H1 (cell line): ENCODE measurements around the gene SH2D2A. TPM values are rescaled to one million over a fixed set of nuclear protein-coding genes. Genes with fewer than 3 reads are reported as not detected.

ENCODE experiments used
- CTCF ChIA-PET: fragments of 300-600 bp; sonication (Branson Sonifier 250); formaldehyde crosslinking; loops from one replicate; lab custom pipeline; 2021; ENCODE audit not compliant: partially characterized antibody; lab: Charles Lee
- POLR2A ChIA-PET: fragments of 300-600 bp; sonication (Branson Sonifier 250); formaldehyde crosslinking; loops from one replicate; lab custom pipeline; 2021; ENCODE audit warnings: inconsistent platforms; ENCODE audit not compliant: partially characterized antibody; lab: Charles Lee
- DNase-seq, 2 experiments: peaks; one replicate each; pipeline versions ENCODE4 v3.0.0 to v3.0.0-alpha.2; 2010 to 2022; ENCODE audit warnings: low spot score in 2 of 2, low read depth in 1 of 2, mixed read lengths in 1 of 2
- FAIRE-seq: peaks from 2 replicates; lab custom pipeline; 2011; peaks lifted over from hg19 to GRCh38; lab: Jason Lieb, UNC
- H2AFZ ChIP-seq: 2 replicates; pipeline ENCODE4 v1.8.1; 2012; ENCODE audit warnings: low read length, inconsistent platforms
- H2AK5ac ChIP-seq: 2 replicates; pipeline ENCODE4 v1.6.1; 2013; ENCODE audit warnings: low read depth, low read length
- H2BK120ac ChIP-seq: replicated peaks from 2 replicates; pipeline ENCODE3; 2013; ENCODE audit warnings: low read depth, low read length, inconsistent platforms
- H2BK12ac ChIP-seq: 2 replicates; pipeline ENCODE4 v1.6.1; 2013; ENCODE audit warnings: low read depth, low read length
- H2BK15ac ChIP-seq: 2 replicates; pipeline ENCODE4 v1.6.1; 2013; ENCODE audit warnings: low read length
- H2BK20ac ChIP-seq: 2 replicates; pipeline ENCODE4 v1.6.1; 2013; ENCODE audit warnings: low read length
- H2BK5ac ChIP-seq: 2 replicates; pipeline ENCODE4 v1.6.1; 2013; ENCODE audit warnings: low read depth, low read length
- H3K14ac ChIP-seq: 2 replicates; pipeline ENCODE4 v1.6.1; 2013; ENCODE audit warnings: inconsistent platforms; ENCODE audit not compliant: insufficient read length
- H3K18ac ChIP-seq: 2 replicates; pipeline ENCODE4 v1.6.1; 2013; ENCODE audit warnings: low read length; ENCODE audit errors: extremely low read depth
- H3K23ac ChIP-seq: 2 replicates; pipeline ENCODE4 v1.6.1; 2013; ENCODE audit warnings: inconsistent platforms; ENCODE audit not compliant: insufficient read length
- H3K23me2 ChIP-seq: 2 replicates; pipeline ENCODE4 v1.6.1; 2013; ENCODE audit warnings: low read depth, low read length
- H3K27ac ChIP-seq: 2 replicates; pipeline ENCODE4 v1.6.1; 2011; ENCODE audit warnings: low read depth, low read length, inconsistent platforms
- H3K27me3 ChIP-seq, 4 experiments: replicated peaks in 1 of 4; 1 replicate in 1 of 4; 2 replicates in 3 of 4; pipeline versions ENCODE4 v1.6.1 to v1.8.1; 2011 to 2013; ENCODE audit warnings: low read length in 3 of 4, mild to moderate bottlenecking in 3 of 4, inconsistent platforms in 2 of 4, mixed read lengths in 2 of 4, moderate library complexity in 1 of 4; ENCODE audit not compliant: control insufficient read depth in 3 of 4, insufficient read depth in 3 of 4; ENCODE audit errors: extremely low read depth in 1 of 4
- H3K36me3 ChIP-seq, 4 experiments: 2 replicates each; pipeline versions ENCODE4 v1.6.1 to v1.8.1; 2011 to 2013; ENCODE audit warnings: mild to moderate bottlenecking in 4 of 4, low read length in 3 of 4, moderate library complexity in 2 of 4, control low read depth in 1 of 4, inconsistent platforms in 1 of 4; ENCODE audit not compliant: insufficient read depth in 4 of 4, control insufficient read depth in 2 of 4
- H3K4ac ChIP-seq: replicated peaks from 2 replicates; pipeline ENCODE3; 2013; ENCODE audit warnings: low read length, low read depth, mixed read lengths, inconsistent platforms; ENCODE audit not compliant: insufficient read length
- H3K4me1 ChIP-seq, 4 experiments: replicated peaks in 1 of 4; 1 replicate in 1 of 4; 2 replicates in 3 of 4; pipeline versions ENCODE4 v1.6.1 to v1.8.1; 2011 to 2013; ENCODE audit warnings: low read length in 3 of 4, inconsistent platforms in 2 of 4, mixed read lengths in 1 of 4; ENCODE audit not compliant: insufficient read depth in 4 of 4, control insufficient read depth in 3 of 4
- H3K4me2 ChIP-seq, 2 experiments: 2 replicates each; pipeline versions ENCODE4 v1.6.1 to v1.8.1; 2011 to 2013; ENCODE audit warnings: low read depth in 2 of 2, low read length in 2 of 2, control low read depth in 1 of 2, inconsistent platforms in 1 of 2, mild to moderate bottlenecking in 1 of 2; ENCODE audit not compliant: insufficient read depth in 1 of 2
- H3K4me3 ChIP-seq, 4 experiments: fragments of 200-600, 300-600 bp in 1 of 4; sonication (generic), shearing (Covaris generic), sonication (Bioruptor Twin) in 1 of 4; 2 replicates each; pipeline versions ENCODE4 v1.5.1 to v1.8.1; 2011 to 2016; ENCODE audit warnings: low read length in 4 of 4, low read depth in 3 of 4, control low read depth in 2 of 4, inconsistent platforms in 2 of 4, mild to moderate bottlenecking in 2 of 4, mixed read lengths in 1 of 4, moderate library complexity in 1 of 4; ENCODE audit not compliant: insufficient read depth in 2 of 4; ENCODE audit errors: extremely low read depth in 1 of 4
- H3K56ac ChIP-seq: replicated peaks from 2 replicates; pipeline ENCODE3; 2013; ENCODE audit warnings: low read depth, mild to moderate bottlenecking, mixed read lengths, low read length, inconsistent platforms; ENCODE audit not compliant: insufficient read length
- H3K79me1 ChIP-seq: 2 replicates; pipeline ENCODE4 v1.6.1; 2013; ENCODE audit warnings: low read depth, low read length, control low read depth
- H3K79me2 ChIP-seq, 2 experiments: 2 replicates each; pipeline versions ENCODE4 v1.6.1 to v1.8.1; 2012 to 2013; ENCODE audit warnings: low read length in 2 of 2, mild to moderate bottlenecking in 2 of 2, inconsistent platforms in 1 of 2; ENCODE audit not compliant: insufficient read depth in 2 of 2, control insufficient read depth in 1 of 2
- H3K9ac ChIP-seq, 4 experiments: replicated peaks in 1 of 4; 1 replicate in 1 of 4; 2 replicates in 3 of 4; pipeline versions ENCODE4 v1.6.1 to v1.8.1; 2011 to 2013; ENCODE audit warnings: low read depth in 3 of 4, low read length in 3 of 4, control low read depth in 2 of 4, mild to moderate bottlenecking in 2 of 4, moderate library complexity in 2 of 4, inconsistent platforms in 1 of 4; ENCODE audit errors: extremely low read depth in 1 of 4
- H3K9me3 ChIP-seq, 2 experiments: 2 replicates each; pipeline versions ENCODE4 v1.6.1 to v1.8.1; 2012 to 2013; ENCODE audit warnings: mild to moderate bottlenecking in 2 of 2, moderate library complexity in 2 of 2, control low read depth in 1 of 2, inconsistent platforms in 1 of 2, low read depth in 1 of 2, low read length in 1 of 2, mixed read lengths in 1 of 2; ENCODE audit not compliant: insufficient read depth in 2 of 2
- H4K20me1 ChIP-seq, 2 experiments: replicated peaks in 1 of 2; 2 replicates each; pipeline versions ENCODE3 to v1.8.1; 2011 to 2013; ENCODE audit warnings: inconsistent platforms in 2 of 2, low read length in 2 of 2, mild to moderate bottlenecking in 1 of 2; ENCODE audit not compliant: insufficient read depth in 2 of 2, control insufficient read depth in 1 of 2
- H4K5ac ChIP-seq: 2 replicates; pipeline ENCODE4 v1.6.1; 2013; ENCODE audit warnings: low read length, low read depth, mixed read lengths, inconsistent platforms; ENCODE audit not compliant: insufficient read length
- H4K8ac ChIP-seq: 2 replicates; pipeline ENCODE4 v1.8.0; 2013; ENCODE audit warnings: mild to moderate bottlenecking, moderate library complexity, low read length, inconsistent platforms; ENCODE audit not compliant: insufficient read depth; ENCODE audit errors: extremely low read depth
- H4K91ac ChIP-seq: replicated peaks from 2 replicates; pipeline ENCODE3; 2013; ENCODE audit warnings: low read length, mixed read lengths, inconsistent platforms; ENCODE audit not compliant: insufficient read length
- EGR1 ChIP-seq: IDR thresholded peaks from 2 replicates; pipeline ENCODE4 v1.6.1; 2011; ENCODE audit warnings: low read depth, low read length, borderline replicate concordance
- GTF2F1 ChIP-seq: IDR thresholded peaks from 2 replicates; pipeline ENCODE4 v1.6.1; 2012; ENCODE audit warnings: low read depth, low read length, improper control_type of control experiment, borderline replicate concordance
- KDM1A ChIP-seq: fragments of 200-600, 300-600 bp; sonication (generic); IDR thresholded peaks from 2 replicates; pipeline ENCODE4 v1.7.1; 2016; ENCODE audit warnings: mild to moderate bottlenecking, low read length, borderline replicate concordance
- POLR2A ChIP-seq, 2 experiments: IDR thresholded peaks; 1 replicate in 1 of 2; 2 replicates in 1 of 2; pipeline ENCODE4 v1.6.1; 2011; ENCODE audit warnings: low read depth in 2 of 2, low read length in 2 of 2, mild to moderate bottlenecking in 2 of 2; ENCODE audit errors: control extremely low read depth in 1 of 2
- SP4 ChIP-seq: IDR thresholded peaks from 2 replicates; pipeline ENCODE4 v1.6.1; 2012; ENCODE audit warnings: low read length, inconsistent platforms
- TAF1 ChIP-seq: IDR thresholded peaks from 2 replicates; pipeline ENCODE4 v1.6.1; 2011; ENCODE audit warnings: mild to moderate bottlenecking, low read depth, low read length
- ZNF274 ChIP-seq: IDR thresholded peaks from 2 replicates; pipeline ENCODE4 v1.7.0; 2012; ENCODE audit warnings: low read length, borderline replicate concordance; ENCODE audit errors: extremely low read depth
- WGBS, 2 experiments: shearing (Covaris generic) in 1 of 2; methylation state at CpG; one replicate each; pipeline versions ENCODE4 v1.1.6 to v1.1.7; 2013 to 2015; ENCODE audit warnings: low lambda C conversion rate in 2 of 2, mixed read lengths in 2 of 2, inconsistent platforms in 1 of 2, low coverage in 1 of 2, missing lambda C conversion rate in 1 of 2; ENCODE audit not compliant: insufficient replicate concordance in 2 of 2, insufficient coverage in 1 of 2, insufficient read length in 1 of 2; ENCODE audit errors: extremely low coverage in 1 of 2, missing lambda C conversion rate in 1 of 2; 5-methylcytosine and 5-hydroxymethylcytosine counted together
- polyA plus RNA-seq, 7 experiments: library from polyadenylated mRNA; depleted of rRNA in 3 of 7; stranded (reverse) in 5 of 7; unstranded in 2 of 7; fragments of >200 nt in 5 of 7; fragments of 200-250 nt in 2 of 7; gene quantifications; 1 replicate in 5 of 7; 2 replicates in 1 of 7; 4 replicates in 1 of 7; pipeline versions ENCODE4 v1.2.1 to v1.2.3, GENCODE V29; 2011 to 2013; ENCODE audit warnings: missing spikeins in 2 of 7, mixed read lengths in 2 of 7
- total RNA-seq: library from RNA; stranded (reverse); fragmentation: NEBNext Ultra II Directional; extraction: Animal tissue kit (Norgen Biotek cat#: 25700); gene quantifications from 2 replicates; pipeline ENCODE4 v1.2.1, GENCODE V29; 2021
- TF ChIP-seq, protein P1 (sequence below): IDR thresholded peaks from 2 replicates; pipeline ENCODE4 v1.6.1; 2012; ENCODE audit warnings: low read length, inconsistent platforms
- TF ChIP-seq, protein P2 (sequence below): IDR thresholded peaks from 2 replicates; pipeline ENCODE4 v1.6.1; 2012; ENCODE audit warnings: inconsistent platforms

Gene SH2D2A
- total and polyA plus RNA-seq, 2 of the 8 experiments (the other 6 are each of a cell fraction or from before 2014, with no cell fraction given), result 3.3 to 7.9 TPM

DNA sequence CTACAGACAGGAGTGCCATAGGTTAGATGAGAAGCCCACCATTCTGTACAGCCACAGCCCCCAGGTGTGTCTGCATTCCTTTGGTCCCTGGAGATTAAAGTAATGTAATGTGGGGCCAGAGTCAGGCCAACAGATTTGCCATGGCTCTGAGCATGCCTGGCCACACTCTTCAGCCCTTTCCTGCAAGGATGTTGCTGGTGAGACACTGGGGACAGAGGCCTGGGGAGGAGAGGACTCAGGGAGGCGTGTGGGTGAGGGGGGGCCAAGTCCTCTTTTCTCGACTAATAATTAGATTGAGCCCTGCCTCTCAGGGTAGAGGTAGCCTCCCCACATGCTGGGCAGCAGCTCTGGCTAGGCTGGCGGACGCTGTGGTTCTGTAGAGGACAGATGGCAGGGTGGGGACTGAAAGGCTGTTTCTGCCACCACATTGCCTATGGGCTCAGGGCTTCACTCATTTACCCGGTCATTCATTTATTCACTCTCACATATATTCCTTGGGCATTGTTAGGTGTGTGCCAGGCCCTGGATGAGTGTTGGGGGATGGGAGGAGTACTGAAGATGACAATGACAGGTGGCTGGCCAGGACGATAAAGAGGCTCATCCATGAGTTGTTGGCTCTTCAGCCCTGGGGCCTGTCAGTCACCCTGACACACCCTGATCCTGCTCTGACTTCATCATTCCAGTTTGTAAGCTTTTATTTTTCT, 56.4 kb downstream of the SH2D2A start:
- 73% methylated on average over 6 of the region's 6 CpGs; no CpG with 5 or more reads in 1 of the 2 experiments for WGBS, 2 experiments
- H3K4me3 ChIP-seq, result no peak overlapping the region
- H3K36me3 ChIP-seq, result no peaks in the 10 kb centered on the region
- H2BK120ac ChIP-seq, result no peak overlapping the region
- TF ChIP-seq GTF2F1, result no peak
- TF ChIP-seq, protein P1, sequence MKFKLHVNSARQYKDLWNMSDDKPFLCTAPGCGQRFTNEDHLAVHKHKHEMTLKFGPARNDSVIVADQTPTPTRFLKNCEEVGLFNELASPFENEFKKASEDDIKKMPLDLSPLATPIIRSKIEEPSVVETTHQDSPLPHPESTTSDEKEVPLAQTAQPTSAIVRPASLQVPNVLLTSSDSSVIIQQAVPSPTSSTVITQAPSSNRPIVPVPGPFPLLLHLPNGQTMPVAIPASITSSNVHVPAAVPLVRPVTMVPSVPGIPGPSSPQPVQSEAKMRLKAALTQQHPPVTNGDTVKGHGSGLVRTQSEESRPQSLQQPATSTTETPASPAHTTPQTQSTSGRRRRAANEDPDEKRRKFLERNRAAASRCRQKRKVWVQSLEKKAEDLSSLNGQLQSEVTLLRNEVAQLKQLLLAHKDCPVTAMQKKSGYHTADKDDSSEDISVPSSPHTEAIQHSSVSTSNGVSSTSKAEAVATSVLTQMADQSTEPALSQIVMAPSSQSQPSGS, result no peak
- TF ChIP-seq SP4, result no peak
- no peak for TF ChIP-seq TAF1
- TF ChIP-seq POLR2A (IDR thresholded peaks at IDR 0.05; ENCODE audit: control extremely low read depth in 1 of 2, low read depth in 2 of 2, low read length in 2 of 2), result no peak
- no peak for TF ChIP-seq ZNF274
- TF ChIP-seq, protein P2, sequence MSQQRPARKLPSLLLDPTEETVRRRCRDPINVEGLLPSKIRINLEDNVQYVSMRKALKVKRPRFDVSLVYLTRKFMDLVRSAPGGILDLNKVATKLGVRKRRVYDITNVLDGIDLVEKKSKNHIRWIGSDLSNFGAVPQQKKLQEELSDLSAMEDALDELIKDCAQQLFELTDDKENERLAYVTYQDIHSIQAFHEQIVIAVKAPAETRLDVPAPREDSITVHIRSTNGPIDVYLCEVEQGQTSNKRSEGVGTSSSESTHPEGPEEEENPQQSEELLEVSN, result no peak
- TF ChIP-seq KDM1A, result no peak
- TF ChIP-seq EGR1, result no peak
- no peak for DNase-seq
- H3K27ac ChIP-seq, result no peak overlapping the region
- no peaks in the 10 kb centered on the region for H3K27me3 ChIP-seq
- no peak overlapping the region for H3K56ac ChIP-seq
- no peaks in the 10 kb centered on the region for H3K79me1 ChIP-seq
- no peak for FAIRE-seq
- CTCF ChIA-PET, result interaction anchor here (0.6 to 4.2 kb wide), 7 partner anchors 34 to 121 kb away, joined by 3 to 29 read pairs (median 3); no protein-coding TSS in a partner anchor
- H3K4me1 ChIP-seq, result peaks cover 0 to 5% (median 0%) of the 10 kb centered on the region in 4 experiments; a peak in 3 of 7 replicates
- no peak overlapping the region for H3K23ac ChIP-seq
- no peak overlapping the region for H3K18ac ChIP-seq
- H3K14ac ChIP-seq, result no peak overlapping the region
- H2BK15ac ChIP-seq, result peak overlapping the region; percentile 16; the same call in 1 of the 2 replicates
- no peak overlapping the region for H3K4ac ChIP-seq
- H3K4me2 ChIP-seq, result no peak overlapping the region
- peak overlapping the region; percentile 36; the same call in 1 of the 2 replicates for H4K8ac ChIP-seq
- peak overlapping the region in 1 of 4 experiments; percentile 54; a peak in 1 of 7 replicates for H3K9ac ChIP-seq
- no peak overlapping the region for H4K5ac ChIP-seq
- no peaks in the 10 kb centered on the region for H3K23me2 ChIP-seq
- H4K91ac ChIP-seq, result no peak overlapping the region
- H2BK12ac ChIP-seq, result no peak overlapping the region
- H2AK5ac ChIP-seq, result no peak overlapping the region
- H3K79me2 ChIP-seq, result peaks cover 0 to 3% of the 10 kb centered on the region in 2 experiments; a peak in 1 of 4 replicates
- no peaks in the 10 kb centered on the region for H3K9me3 ChIP-seq
- H2AFZ ChIP-seq, result no peak overlapping the region
- no peak overlapping the region for H2BK20ac ChIP-seq
- H4K20me1 ChIP-seq, result no peaks in the 10 kb centered on the region
- POLR2A ChIA-PET, result interaction anchor here (1.0 to 2.1 kb wide), 4 partner anchors 8 to 13 kb away, joined by 3 to 17 read pairs (median 3); partner anchors contain the start of gene HDGF
- H2BK5ac ChIP-seq, result no peak overlapping the region
